CD4-positive, alpha-beta T cell treated with Interleukin-17A for 1 hour (primary cell): ENCODE data around the gene ZCRB1.

ENCODE experiments used
- DNase-seq: peaks from one replicate; pipeline ENCODE4 v3.0.0-alpha.2; 2020

ZCRB1 gene

GRCh38 chr12:42275499-42275898, 50.4 kb downstream of the ZCRB1 start:
- no peak for DNase-seq

- no peak for DNase-seq
Measured at GRCh38 chr12:42273706-42274105, 52.2 kb downstream of the ZCRB1 start.

GRCh38 chr12:42270596-42270995, 55.3 kb downstream of the ZCRB1 start:
- no peak for DNase-seq

GRCh38 chr12:42267413-42268190, 58.3 kb downstream of the ZCRB1 start:
- no peak for DNase-seq

- DNase-seq: no peak
Measured at GRCh38 chr12:42266579-42267230, 59.2 kb downstream of the ZCRB1 start.

- no peak for DNase-seq
Measured at GRCh38 chr12:42262271-42262670, 63.6 kb downstream of the ZCRB1 start.
